Panc1 (cell line): ENCODE results near the gene ACP3.

Source experiments
- CTCF ChIP-seq: fragments of 450-650 bp; IDR thresholded peaks from 2 replicates; pipeline ENCODE4 v1.5.1; 2017; ENCODE audit warnings: mild to moderate bottlenecking
- POLR2AphosphoS5 ChIP-seq: IDR thresholded peaks from 2 replicates; pipeline ENCODE4 v1.6.1; 2012; ENCODE audit warnings: mild to moderate bottlenecking, low read depth, low read length, moderate library complexity
- REST ChIP-seq, 2 experiments: IDR thresholded peaks; 2 replicates each; pipeline ENCODE4 v1.6.1; 2011 to 2012; ENCODE audit warnings: low read depth in 2 of 2, control low read depth in 1 of 2, low read length in 1 of 2, mild to moderate bottlenecking in 1 of 2, moderate library complexity in 1 of 2; ENCODE audit not compliant: insufficient read depth in 1 of 2
- SIN3A ChIP-seq: IDR thresholded peaks from 2 replicates; pipeline ENCODE4 v1.6.1; 2012; ENCODE audit warnings: low read depth, mild to moderate bottlenecking, low read length, moderate library complexity, borderline replicate concordance; ENCODE audit not compliant: insufficient read depth
- TCF7L2 ChIP-seq: IDR thresholded peaks from 2 replicates; pipeline ENCODE4 v1.6.1; 2011; ENCODE audit warnings: mild to moderate bottlenecking, low read depth, low read length, inconsistent platforms

- TF ChIP-seq CTCF (no peak), TCF7L2 (no peak), REST (IDR thresholded peaks at IDR 0.05; ENCODE audit: insufficient read depth in 1 of 2, low read depth in 2 of 2, low read length in 1 of 2) (no peak), SIN3A (no peak), POLR2AphosphoS5 (no peak)
Observed at GRCh38 chr3:132321304-132321703, 4.1 kb downstream of the ACP3 start.
